T follicular helper cell (primary cell): ENCODE measurements around the gene DOCK6.

ENCODE experiments used
- DNase-seq: peaks from one replicate; pipeline ENCODE4 v3.0.0-alpha.2; 2020; ENCODE audit warnings: low read depth

Gene DOCK6

GRCh38 chr19:11225172-11225571 lies 37.2 kb downstream of the DOCK6 start:
- no peak for DNase-seq

DNA sequence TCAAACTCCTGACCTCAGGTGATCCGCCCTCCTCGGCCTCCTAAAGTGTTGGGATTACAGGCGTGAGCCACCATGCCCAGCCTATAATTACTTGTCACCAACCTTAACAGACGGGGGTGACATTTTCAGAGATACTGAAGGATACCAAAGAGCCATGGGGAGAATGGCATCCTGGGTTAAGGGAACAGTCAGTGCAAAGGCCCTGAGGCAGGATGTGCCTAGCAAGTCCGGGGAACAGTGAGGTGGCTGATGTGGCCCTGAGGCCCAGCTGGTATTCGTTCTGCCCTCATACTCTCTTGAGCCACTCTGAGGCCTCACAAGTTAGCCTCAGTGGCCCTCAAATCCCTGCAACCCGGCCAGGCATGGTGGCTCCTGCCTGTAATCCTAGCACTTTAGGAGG lies 37.9 kb downstream of the DOCK6 start:
- no peak for DNase-seq

GRCh38 chr19:11223200-11223599 lies 39.1 kb downstream of the DOCK6 start:
- DNase-seq, result no peak

- no peak for DNase-seq
Observed at GRCh38 chr19:11221082-11221598, 41.2 kb downstream of the DOCK6 start.

GRCh38 chr19:11214387-11214786 lies 47.9 kb downstream of the DOCK6 start:
- no peak for DNase-seq

- DNase-seq, result no peak
Observed at GRCh38 chr19:11210656-11210928, 51.7 kb downstream of the DOCK6 start.

GRCh38 chr19:11209839-11210655 lies 52.3 kb downstream of the DOCK6 start:
- DNase-seq, result no peak

DNA sequence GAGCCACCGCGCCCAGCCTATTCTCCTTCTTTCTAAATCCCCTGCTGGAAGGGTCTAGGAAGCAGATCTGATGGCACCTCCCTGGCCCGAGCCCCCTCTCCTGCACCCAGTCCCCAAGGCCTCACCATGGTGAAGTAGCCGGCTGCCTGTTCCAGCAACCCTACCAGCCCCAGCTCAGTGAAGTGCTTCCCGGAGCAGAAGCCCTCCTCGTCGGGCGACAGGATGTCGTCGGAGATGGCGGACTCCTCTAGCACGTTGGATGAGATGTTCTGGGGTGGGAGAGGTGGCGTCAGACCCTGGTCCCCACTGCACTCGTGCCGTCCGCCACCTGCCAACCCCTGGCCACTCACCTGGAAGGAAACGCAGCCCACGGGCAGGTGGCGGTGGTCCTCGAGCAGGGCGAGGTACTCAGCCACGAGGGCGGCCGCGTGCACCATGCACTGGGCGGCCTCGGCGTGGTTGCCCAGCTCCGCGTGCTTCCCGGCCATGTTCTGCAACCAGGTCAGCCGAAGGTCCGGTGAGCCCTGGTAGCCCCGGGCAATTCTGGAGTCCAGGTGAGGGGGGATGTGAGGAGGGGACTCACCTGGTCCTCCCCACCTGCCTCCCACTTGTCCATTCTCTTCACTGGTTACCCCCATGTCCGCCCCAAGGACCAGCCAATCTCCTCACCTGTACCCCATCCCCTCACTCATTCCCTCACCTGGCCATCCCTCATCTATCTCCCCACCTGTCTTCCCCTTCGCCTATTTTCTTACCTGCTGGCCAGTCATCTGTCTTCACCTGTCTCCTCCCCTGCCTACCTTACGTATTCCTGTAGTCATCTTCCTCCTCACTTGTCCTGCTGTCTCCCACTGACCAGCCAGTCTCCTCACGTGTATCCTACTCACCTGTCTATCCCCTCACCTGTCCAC lies 53.5 kb downstream of the DOCK6 start:
- no peak for DNase-seq

GRCh38 chr19:11205939-11206570 lies 56.3 kb downstream of the DOCK6 start:
- DNase-seq, result no peak

DNA sequence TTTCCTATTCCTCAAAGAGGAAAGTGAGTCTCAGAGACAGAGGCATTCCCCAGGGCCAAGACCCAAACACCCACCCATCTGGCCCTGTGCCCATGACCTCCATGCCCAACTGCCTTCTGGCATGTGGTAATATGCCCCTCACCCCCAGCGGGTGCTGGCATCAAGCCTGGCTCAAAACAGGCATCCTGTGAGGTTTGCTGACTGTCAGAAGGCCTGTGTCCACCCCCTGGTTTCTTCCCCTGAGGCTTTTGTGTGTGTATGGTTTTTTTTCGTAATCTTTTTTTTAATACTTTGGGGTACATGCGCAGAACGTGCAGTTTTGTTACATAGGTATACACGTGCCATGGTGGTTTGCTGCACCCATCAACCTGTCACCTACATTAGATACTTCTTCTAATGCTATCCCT lies 57.4 kb downstream of the DOCK6 start:
- no peak for DNase-seq

- DNase-seq, result no peak
Observed at GRCh38 chr19:11204076-11204602, 58.2 kb downstream of the DOCK6 start.

- DNase-seq, result peak; percentile 14
Observed at GRCh38 chr19:11203194-11204075, 58.9 kb downstream of the DOCK6 start.

GRCh38 chr19:11202488-11203193 lies 59.7 kb downstream of the DOCK6 start:
- DNase-seq, result no peak

DNA sequence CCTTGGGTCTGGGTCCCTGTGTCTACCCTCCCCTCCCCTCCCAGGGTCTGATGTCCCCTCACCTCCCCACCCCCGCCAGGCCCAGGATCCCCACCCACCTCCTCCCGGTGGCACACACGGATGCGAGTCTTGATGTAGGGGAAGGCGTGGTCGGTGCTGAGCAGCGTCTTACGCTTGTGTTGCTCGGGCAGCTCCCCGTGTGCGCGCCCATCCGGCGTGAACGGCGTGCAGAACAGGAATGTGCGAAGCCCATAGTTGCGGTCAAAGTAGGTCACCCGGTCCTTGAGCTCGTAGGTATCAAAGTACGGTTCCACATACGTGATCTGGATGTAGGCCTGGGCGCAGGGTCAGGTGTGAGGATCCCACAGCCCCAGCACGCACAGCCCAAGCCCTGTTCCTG lies 60.5 kb downstream of the DOCK6 start:
- no peak for DNase-seq

- no peak for DNase-seq
Observed at GRCh38 chr19:11200931-11201330, 61.4 kb downstream of the DOCK6 start.

- no peak for DNase-seq
Observed at GRCh38 chr19:11200015-11200574, 62.2 kb downstream of the DOCK6 start.

- DNase-seq, result no peak
Observed at GRCh38 chr19:11199517-11199916, 62.8 kb downstream of the DOCK6 start.

DNA sequence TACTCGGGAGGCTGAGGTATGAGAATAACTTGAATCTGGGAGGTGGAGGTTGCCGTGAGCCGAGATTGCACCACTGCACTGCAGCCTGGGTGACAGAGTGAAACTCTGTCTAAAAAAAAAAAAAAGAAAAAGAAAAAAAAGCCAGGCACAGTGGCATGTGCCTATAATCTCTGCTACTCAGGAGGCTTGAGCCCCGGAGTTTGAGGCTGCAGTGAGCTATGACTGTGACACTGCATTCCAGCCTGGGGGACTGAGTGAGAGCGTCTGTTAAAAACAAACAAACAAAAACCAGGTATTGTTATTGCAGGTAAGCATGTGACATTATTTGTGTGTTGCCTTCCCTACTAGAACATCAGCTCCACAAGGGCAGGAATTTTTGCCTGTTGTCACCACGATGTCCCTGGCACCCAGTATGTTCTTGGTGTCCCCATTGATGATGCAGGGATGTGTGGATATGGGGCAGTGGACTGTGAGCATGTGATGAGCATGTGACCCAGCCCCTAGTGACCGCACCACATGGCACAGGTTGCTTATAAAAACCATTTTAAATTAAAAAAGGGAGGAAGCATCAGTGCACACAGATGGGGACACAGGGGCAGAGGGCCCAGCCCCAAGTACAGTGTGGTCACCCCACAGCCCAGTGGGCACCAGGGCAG lies 63.4 kb downstream of the DOCK6 start:
- DNase-seq, result no peak

DNA sequence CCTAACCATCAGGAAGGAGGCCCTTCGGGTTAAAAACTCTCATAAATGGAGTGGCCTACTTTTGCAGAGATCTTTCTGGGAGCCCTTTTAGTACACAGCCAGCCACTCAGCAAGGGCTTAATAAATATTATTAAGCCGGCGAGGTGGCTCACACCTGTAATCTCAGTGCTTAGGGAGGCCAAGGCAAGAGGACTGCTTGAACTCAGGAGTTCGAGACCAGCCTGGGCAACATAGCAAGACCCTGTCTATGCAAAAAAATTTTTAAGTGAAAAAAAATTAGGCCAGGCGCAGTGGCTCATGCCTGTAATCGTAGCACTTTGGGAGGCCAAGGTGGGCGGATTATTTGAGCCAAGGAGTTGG lies 64.2 kb downstream of the DOCK6 start:
- no peak for DNase-seq
